Measurements from ENCODE around the gene FTCDNL1. TPM values are rescaled to one million over a fixed set of nuclear protein-coding genes. Genes with fewer than 3 reads are reported as not detected.

The FTCDNL1 gene
- total RNA-seq, 4 donors from 2014 or later = 0.69 to 2.3 (median 1.4) TPM

- no peak for TF ChIP-seq POLR2A (IDR thresholded peaks at IDR 0.05)
- TF ChIP-seq CTCF (IDR thresholded peaks at IDR 0.05) = no peak
- TF ChIP-seq POLR2AphosphoS5 (IDR thresholded peaks at IDR 0.05) = no peak
- TF ChIP-seq EP300 (IDR thresholded peaks at IDR 0.05) = no peak
- H3K9me3 ChIP-seq = no peaks in the 10 kb centered on the region
- no peaks in the 10 kb centered on the region for H3K27me3 ChIP-seq
- WGBS, 2 donors (ENCODE audit: low coverage in 1 of 2) = 21 to 33% methylated on average over 2 of the region's 2 CpGs
- ATAC-seq = no peak
- peaks cover 0 to 2% of the 10 kb centered on the region in 2 donors for H3K36me3 ChIP-seq
- no peak overlapping the region for H3K4me3 ChIP-seq
- H3K27ac ChIP-seq = no peak overlapping the region
- peaks cover 0 to 13% (median 4%) of the 10 kb centered on the region in 3 donors for H3K4me1 ChIP-seq
These were observed 3.7 kb downstream of the FTCDNL1 start for GRCh38 chr2:199847181-199847864.

- TF ChIP-seq EP300 (IDR thresholded peaks at IDR 0.05) (no peak), POLR2A (IDR thresholded peaks at IDR 0.05) (no peak), POLR2AphosphoS5 (IDR thresholded peaks at IDR 0.05) (no peak), CTCF (IDR thresholded peaks at IDR 0.05) (no peak)
- no peak for ATAC-seq
- Histone ChIP-seq H3K4me1 (no peaks in the 10 kb centered on the region), H3K4me3 (no peak overlapping the region), H3K9me3 (no peaks in the 10 kb centered on the region), H3K27me3 (no peaks in the 10 kb centered on the region), H3K27ac (no peak overlapping the region), H3K36me3 (peaks cover 0 to 2% of the 10 kb centered on the region in 2 donors)
- 70 to 73% methylated on average over 1 to 2 of the region's 3 CpGs for WGBS, 2 donors (ENCODE audit: low coverage in 1 of 2)
These were observed 8.2 kb downstream of the FTCDNL1 start for GRCh38 chr2:199842631-199843395.

- no peak for ATAC-seq
- Histone ChIP-seq H3K4me3 (no peak overlapping the region), H3K27ac (no peak overlapping the region)
These were observed 9.6 kb downstream of the FTCDNL1 start for GRCh38 chr2:199841409-199841808.

GRCh38 chr2:199838399-199838798, 12.6 kb downstream of the FTCDNL1 start:
- Histone ChIP-seq H3K4me3 (no peak overlapping the region), H3K27me3 (no peaks in the 10 kb centered on the region), H3K4me1 (no peaks in the 10 kb centered on the region), H3K9me3 (no peaks in the 10 kb centered on the region), H3K36me3 (no peaks in the 10 kb centered on the region), H3K27ac (no peak overlapping the region)
- 62 to 79% methylated on average over 3 to 4 of the region's 5 CpGs for WGBS, 2 donors (ENCODE audit: low coverage in 1 of 2)
- TF ChIP-seq CTCF (IDR thresholded peaks at IDR 0.05) (no peak), POLR2A (IDR thresholded peaks at IDR 0.05) (no peak), EP300 (IDR thresholded peaks at IDR 0.05) (no peak), POLR2AphosphoS5 (IDR thresholded peaks at IDR 0.05) (no peak)
- no peak for ATAC-seq

More at GRCh38 chr2:199841409-199841808, 9.6 kb downstream of the FTCDNL1 start:
- peaks cover 0 to under 1% of the 10 kb centered on the region in 2 donors for H3K36me3 ChIP-seq
- no peak for TF ChIP-seq EP300 (IDR thresholded peaks at IDR 0.05)
- no peak for TF ChIP-seq CTCF (IDR thresholded peaks at IDR 0.05)
- TF ChIP-seq POLR2AphosphoS5 (IDR thresholded peaks at IDR 0.05) = no peak
- TF ChIP-seq POLR2A (IDR thresholded peaks at IDR 0.05) = no peak
- H3K9me3 ChIP-seq = no peaks in the 10 kb centered on the region
- no peaks in the 10 kb centered on the region for H3K27me3 ChIP-seq
- no peaks in the 10 kb centered on the region for H3K4me1 ChIP-seq
- WGBS, 2 donors (ENCODE audit: low coverage in 1 of 2) = 76 to 94% methylated on average over 1 of the region's 1 CpG
